Measurements from ENCODE around the gene WNT8B.

Gene WNT8B, protein sequence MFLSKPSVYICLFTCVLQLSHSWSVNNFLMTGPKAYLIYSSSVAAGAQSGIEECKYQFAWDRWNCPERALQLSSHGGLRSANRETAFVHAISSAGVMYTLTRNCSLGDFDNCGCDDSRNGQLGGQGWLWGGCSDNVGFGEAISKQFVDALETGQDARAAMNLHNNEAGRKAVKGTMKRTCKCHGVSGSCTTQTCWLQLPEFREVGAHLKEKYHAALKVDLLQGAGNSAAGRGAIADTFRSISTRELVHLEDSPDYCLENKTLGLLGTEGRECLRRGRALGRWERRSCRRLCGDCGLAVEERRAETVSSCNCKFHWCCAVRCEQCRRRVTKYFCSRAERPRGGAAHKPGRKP

DNA sequence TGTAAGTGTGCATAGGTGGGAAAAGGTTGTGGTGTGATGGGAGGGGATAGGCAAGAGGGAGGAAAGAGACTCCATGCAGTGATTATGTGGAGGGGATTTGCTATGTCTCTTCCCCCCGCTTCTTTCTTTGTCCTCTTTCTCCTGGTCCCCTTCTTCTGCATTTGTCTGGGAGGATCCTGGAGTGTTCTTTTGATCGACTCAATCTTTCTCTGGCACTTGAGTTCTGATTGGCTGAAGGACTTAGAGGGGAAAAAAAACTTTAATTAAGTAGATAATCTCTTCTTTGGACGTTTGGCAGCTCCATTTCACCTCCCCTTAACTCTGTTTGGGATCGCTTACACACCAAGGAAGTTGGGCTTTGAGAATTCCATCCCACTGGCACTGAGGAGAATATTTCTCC, at the start of gene WNT8B:
WNT8B (plus strand) TSS at position 301 of the 400 bp plus-strand sequence. CDS start 160 bp downstream, outside the sequence.
- DNase-seq, result no peak

DNA sequence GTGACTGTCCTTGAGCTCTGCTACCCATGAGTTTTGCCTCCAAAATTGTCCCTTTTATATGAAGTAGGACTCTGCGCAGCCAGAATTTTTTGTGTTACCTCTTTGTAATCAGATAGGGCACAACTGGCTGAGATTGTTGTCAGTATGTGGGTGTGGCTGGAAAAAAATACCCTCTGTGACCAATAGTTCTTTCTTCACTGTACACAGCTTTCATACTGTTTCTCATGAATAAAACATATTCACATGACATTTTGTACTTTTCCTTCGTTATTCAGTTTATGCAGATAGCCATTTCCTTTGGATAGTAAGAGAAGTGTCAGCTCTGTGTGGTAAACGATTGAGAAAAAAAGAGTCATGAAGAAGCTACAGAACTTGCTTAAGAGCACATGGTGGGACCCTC, 49.6 kb upstream of the WNT8B start:
- no peak for DNase-seq

GRCh38 chr10:100419911-100420449, 42.8 kb upstream of the WNT8B start:
- DNase-seq, result no peak

- DNase-seq, result no peak
Measured at GRCh38 chr10:100427374-100427773, 35.4 kb upstream of the WNT8B start.

- DNase-seq, result peak; percentile 89 to 94
Measured at GRCh38 chr10:100433253-100434240, 29.3 kb upstream of the WNT8B start.

GRCh38 chr10:100436255-100436654, 26.6 kb upstream of the WNT8B start:
- DNase-seq, result no peak

DNA sequence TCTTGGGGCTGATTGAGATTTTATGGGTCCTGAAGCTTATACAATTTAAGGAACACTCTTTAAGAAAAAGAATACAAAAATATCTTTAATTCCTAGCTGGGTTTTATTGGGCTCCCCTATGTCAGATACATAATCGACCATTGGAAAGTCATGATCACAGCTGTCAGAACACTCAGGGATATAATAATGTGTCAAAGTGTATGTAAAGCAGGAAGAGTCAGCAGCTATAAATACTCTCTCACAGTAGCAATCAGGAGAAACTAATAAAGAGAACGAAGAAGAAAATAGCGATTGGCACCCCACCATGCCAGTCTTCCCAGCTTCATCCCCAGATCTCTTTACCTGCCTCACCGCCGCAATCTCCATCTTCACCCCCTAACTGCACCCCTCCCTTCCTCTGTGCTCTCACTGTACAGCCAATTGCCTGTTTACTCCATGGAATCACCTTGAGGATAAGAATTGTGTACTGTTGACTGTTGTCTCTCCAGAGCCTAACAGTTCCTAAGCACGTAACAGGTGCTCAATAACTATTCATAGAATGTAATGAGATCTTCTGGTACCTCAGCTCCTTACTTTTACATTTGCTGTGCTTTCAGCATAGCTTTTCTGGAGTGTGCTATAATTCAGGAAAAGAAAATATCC, 24.0 kb upstream of the WNT8B start:
- no peak for DNase-seq

GRCh38 chr10:100442548-100442947, 20.3 kb upstream of the WNT8B start:
- no peak for DNase-seq

DNA sequence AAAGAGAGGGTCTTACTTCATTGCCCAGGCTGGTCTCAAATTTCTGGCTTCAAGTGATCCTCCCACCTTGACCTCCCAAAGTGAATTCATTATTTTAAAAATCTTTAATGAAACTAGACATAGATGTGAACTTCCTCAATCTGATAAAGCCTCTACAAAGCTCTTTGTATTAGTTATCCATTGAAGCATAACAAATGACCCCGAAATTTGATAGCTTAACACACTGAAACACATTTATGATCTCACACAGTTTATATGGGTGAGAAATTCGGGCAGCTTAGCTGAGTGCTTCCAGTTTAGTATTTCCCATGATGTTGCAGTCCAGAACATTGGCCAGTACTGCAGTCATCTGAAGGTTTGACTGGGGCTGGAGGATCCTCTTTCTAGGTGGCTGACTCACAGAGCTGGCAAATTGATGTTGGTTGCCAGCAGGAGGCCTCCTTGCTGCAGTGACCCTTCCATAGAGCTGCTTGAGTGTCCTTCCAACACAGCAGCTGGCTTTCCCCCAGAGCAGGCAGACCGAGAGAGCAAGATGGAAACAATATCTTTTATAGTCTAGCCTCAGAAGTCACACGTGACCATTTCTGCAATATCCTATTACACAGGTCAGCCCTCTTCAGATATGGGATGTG, 16.6 kb upstream of the WNT8B start:
- DNase-seq, result no peak

GRCh38 chr10:100447663-100448062, 15.1 kb upstream of the WNT8B start:
- DNase-seq, result no peak

DNA sequence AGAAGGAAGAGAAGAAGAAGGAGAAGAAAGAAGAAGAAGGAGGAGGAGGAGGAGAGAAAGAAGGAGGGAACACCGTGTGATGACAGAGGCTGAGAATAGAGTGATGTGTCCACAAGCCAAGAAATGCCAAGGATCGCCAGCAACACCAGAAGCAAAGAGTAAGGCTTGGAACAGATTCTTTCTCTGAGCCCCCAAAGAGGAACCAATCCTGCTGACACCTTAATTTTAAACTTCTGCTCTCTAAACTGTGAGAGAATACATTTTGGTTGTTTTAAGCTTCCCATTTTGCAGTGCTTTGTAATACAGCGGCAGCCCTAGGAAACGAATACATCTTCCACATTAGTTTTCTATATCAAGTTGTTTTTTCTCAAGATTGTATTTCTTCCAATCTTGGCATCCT, 13.9 kb upstream of the WNT8B start:
- no peak for DNase-seq

GRCh38 chr10:100468322-100468721, 5.5 kb downstream of the WNT8B start:
- DNase-seq, result no peak

DNA sequence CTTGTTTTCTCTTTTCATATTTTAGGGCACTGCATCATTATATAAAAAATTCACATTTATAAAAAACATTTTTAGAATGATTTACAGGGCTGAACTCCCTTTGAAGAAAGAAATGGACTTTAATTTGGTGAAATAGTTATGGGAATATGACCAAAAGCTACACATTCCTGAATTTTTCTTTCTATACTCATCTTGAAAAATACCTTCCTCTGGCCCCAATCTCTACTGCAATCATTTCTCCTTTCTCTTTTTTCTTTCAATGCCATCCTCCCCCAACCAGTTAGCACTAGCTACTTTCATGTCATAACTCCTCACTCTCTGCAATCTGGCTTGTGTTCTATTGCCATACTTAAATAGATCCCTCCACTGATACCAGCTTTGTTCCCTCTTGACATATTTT, 6.2 kb downstream of the WNT8B start:
- no peak for DNase-seq

- no peak for DNase-seq
Measured at GRCh38 chr10:100469756-100470155, 6.9 kb downstream of the WNT8B start.

- no peak for DNase-seq
Measured at GRCh38 chr10:100470367-100470766, 7.6 kb downstream of the WNT8B start.

DNA sequence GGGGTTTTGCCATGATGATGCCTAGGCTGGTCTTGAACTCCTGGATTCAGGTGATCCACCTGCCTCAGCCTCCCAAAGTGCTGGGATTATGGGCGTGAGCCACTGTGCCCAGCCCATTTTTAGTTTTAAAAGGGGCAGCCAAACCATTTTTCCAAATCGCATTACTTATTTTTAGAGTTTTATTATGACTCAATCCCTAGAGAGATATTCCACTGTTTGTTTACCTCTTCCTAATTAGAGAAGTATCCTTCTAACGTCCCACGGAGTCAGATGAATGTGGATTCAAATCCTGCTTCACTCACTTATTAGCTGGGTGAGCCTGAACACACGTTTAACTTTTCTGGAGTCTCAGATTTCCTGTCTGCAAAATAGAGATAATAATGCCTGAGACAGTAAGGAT, 15.2 kb downstream of the WNT8B start:
- DNase-seq, result no peak

DNA sequence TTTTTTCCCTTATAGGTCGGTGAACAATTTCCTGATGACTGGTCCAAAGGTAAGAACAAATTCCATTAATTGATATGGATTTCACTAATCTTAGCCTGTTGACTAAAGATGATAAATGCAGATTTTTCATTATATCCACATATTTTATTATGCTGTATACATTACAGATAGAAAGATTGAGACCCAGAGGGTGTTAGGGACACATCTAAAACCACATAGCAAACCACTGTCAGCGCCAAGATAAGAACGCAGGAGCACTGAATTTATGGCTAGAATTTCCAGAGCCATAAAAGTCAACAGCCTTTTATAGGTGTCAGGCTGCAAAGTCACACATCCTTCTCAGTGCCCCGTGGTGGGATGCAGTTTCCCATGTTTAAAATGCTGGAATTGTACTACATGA, 16.2 kb downstream of the WNT8B start:
- DNase-seq, result no peak

DNA sequence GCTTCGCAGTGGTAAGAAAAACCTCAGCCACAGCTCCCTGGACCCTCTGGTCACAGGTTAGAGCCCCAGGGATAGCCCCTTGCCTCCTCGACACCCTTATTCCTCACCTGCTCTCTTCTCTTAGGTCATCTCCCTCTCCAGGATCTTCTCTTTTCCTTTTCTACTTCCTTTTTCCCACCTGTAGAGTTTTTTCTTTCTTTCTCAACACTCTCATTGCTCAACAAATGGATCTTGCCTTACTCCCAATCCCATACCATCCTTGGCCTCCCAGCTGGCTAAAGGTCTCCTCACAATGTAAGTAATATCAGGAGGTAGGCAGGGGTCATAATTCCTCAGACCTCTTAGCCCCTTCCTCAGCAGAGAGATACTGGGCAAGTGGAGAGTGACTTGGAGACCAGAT, 17.2 kb downstream of the WNT8B start:
- no peak for DNase-seq

DNA sequence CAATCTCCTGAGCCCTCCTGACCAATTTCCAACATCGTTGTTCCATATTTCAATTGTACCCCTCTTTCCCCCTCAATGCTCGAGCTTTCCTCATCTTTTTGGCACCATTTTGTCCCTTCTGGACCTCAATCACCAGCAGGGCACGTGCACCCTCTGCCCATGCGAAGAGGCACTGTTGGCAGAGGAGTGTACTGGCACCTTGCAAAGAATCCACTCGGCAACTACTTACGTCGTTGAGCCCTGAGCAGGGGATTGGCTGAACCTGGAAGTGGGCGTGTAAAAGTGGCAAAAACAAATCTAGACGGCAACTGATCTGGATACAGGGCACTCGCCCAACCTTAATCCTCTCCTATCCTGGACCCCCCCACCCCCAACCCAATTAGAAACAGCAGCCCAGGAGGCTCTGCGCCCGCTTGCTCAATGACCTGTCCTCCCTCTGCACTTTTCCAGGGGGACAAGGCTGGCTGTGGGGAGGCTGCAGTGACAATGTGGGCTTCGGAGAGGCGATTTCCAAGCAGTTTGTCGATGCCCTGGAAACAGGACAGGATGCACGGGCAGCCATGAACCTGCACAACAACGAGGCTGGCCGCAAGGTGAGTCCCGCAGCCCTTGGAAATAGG, 18.8 kb downstream of the WNT8B start:
- DNase-seq, result peak; percentile 91 to 95

- DNase-seq, result peak; percentile 64 to 68
Measured at GRCh38 chr10:100482181-100482833, 19.5 kb downstream of the WNT8B start.

DNA sequence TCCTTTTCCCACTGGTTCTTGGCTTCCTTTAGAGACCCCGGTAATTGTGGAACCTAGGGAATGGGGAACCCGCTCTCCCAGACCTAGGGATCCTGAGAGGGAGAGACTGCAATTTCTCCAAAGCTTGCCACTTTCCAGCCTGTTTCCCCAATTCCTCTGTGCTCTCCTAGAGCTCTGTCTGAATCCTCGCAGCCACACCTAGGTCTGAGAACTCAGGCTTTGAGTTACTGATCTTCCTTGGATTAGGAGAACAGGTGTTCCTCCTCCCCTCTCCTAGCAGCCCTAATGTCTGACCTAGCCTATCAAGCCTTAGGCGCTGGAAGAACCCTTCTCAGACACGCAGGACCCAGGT, 20.0 kb downstream of the WNT8B start:
- no peak for DNase-seq

All from CD4-positive, alpha-beta T cell treated with Interleukin-1 beta for 1 hour (primary cell).